HG03575 (cell line): ENCODE measurements around the gene CIITA.
"Not testable (repeated sequence)": the region's sequence is repeated elsewhere in the genome, so short reads cannot be mapped to it uniquely, and the experiment has no call there.

Experiments used
- ATAC-seq: cut with Tn5 transposase; IDR thresholded peaks from one replicate; pipeline ENCODE4 v1.9.1; 2021; ENCODE audit not compliant: unreplicated experiment, insufficient number of reproducible peaks, low FRiP score; ENCODE audit errors: extremely low read depth

CIITA gene

GRCh38 chr16:10930755-10931093 lies 53.7 kb downstream of the CIITA start:
- ATAC-seq = no peak

- no peak for ATAC-seq
Observed at GRCh38 chr16:10931134-10931533, 54.1 kb downstream of the CIITA start.

GRCh38 chr16:10931977-10932632 lies 55.1 kb downstream of the CIITA start:
- ATAC-seq = no peak

DNA sequence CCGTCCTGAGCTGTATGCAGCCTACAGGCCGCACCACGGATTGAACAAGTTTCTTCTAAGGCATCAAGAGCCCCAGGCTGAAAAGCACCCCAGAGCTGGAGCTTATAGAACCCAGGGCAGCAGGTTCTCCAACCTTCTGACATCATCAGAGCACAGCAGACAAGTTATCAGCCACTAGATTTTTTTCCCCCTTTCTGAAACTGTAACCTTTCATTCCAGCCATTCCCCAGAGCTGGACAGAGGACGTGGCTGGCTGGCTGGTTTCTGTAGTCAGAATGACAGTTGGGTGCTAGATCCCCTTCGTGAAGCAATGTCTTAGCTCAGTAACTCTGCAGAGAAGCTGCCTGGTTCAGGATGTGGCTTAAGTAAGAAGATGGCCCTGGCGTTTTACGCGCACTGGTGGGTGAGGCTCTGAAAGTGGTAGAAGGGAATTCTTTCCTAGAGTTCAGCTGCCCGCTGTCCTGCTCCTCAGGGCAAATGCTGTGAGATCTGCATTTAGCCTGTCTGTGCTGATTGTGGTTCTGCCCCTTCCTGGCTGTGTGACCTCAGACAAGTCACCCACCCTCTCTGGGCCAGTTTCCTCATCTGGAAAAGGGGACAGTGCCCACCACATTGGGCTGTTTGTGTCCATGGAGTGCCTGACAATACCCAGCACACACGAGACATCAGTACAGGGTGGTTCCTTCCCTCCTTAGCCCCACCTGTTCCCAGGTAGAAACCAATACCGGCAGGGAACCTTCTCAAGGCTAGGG lies 56.1 kb downstream of the CIITA start:
- no peak for ATAC-seq

DNA sequence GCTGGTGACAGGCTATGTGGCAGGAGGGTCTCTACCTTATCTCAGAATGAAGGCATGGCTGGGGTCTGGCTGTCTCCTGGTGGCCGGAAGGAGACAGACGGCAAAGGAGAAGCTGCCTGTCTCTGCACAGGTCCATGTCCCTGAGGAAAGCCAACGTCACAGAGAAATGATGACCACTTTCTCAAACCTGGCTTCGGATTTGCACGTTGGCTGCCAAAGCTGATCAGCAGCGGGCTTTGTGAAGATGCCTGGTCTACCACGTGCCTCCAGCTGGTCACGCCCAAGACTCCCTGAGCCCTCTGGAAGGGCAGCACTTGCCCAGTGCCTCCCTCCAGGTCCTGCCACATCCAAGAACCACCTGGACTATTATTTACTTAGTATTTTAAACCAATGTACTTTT lies 56.9 kb downstream of the CIITA start:
- no peak for ATAC-seq

- ATAC-seq = no peak
Observed at GRCh38 chr16:10934325-10935107, 57.5 kb downstream of the CIITA start.

GRCh38 chr16:10935226-10935915 lies 58.4 kb downstream of the CIITA start:
- no peak for ATAC-seq

- ATAC-seq = no peak
Observed at GRCh38 chr16:10936272-10936984, 59.4 kb downstream of the CIITA start.

DNA sequence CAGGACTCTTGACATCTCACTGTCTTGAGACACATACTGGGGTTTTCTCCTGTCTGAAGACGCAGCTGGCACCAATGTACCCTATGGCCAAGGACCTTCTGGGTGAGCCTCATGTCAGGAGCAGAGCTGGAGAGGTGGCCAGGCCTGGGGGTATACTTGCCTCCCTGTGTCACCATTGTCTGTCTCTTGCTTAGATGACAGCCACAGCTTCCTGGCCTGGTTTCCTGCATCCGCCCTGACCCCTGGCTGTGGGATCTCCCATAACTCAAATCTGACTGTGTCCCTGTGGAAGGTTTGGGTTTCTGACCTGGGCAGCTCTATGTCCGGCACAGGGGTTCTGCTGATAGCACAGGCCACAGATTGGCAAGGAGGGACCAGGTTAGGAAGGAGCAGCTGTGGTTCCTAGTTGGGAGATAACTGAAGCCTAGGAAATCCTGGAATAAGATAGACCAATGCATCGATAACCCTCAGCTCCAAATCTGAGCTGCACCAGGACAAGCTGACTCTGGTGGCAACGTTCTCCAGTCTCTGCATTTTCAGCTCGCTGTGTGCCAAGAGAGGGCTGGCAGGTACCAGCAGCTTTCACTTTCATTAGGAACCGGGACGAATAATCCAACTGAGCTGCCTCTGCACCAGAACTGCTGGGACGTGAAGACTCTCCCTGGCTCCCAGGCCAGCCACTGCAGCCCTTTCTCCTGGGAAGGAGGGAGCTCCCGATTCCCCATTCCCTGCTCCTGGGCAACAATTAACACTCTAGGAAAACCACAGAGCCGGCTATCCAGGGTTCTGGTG lies 60.3 kb downstream of the CIITA start:
- ATAC-seq = no peak

GRCh38 chr16:10938321-10938720 lies 61.3 kb downstream of the CIITA start:
- ATAC-seq = no peak

- no peak for ATAC-seq
Observed at GRCh38 chr16:10938796-10939648, 62.0 kb downstream of the CIITA start.

GRCh38 chr16:10939649-10940234 lies 62.7 kb downstream of the CIITA start:
- no peak for ATAC-seq

DNA sequence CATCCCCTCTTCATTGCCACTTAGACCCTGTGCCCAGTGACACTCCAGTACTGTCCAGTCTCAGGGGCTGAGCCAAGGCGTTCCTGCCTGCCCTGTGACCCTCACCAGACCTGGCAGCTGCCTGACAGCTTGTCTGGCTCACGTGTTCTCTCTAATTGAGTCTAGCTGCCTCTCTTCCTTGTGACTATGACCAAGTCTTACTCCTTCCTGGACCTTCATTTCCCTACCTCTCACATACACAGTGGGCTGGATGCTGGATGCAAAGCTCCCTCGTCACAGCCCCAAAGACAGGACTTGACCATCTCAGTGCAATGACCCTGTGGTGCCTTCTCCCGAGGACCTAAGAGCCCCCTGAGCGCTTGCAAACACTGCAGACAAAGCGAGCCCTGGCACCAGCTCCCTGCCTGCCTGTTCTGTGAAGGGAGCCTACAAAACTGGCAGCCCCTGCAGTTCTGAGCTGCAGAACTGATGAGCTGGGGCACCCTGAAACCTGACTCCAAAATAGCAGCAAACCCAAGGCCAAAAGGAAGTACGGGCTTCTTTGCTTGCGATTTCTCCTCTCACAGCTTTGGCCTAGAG lies 63.6 kb downstream of the CIITA start:
- no peak for ATAC-seq

DNA sequence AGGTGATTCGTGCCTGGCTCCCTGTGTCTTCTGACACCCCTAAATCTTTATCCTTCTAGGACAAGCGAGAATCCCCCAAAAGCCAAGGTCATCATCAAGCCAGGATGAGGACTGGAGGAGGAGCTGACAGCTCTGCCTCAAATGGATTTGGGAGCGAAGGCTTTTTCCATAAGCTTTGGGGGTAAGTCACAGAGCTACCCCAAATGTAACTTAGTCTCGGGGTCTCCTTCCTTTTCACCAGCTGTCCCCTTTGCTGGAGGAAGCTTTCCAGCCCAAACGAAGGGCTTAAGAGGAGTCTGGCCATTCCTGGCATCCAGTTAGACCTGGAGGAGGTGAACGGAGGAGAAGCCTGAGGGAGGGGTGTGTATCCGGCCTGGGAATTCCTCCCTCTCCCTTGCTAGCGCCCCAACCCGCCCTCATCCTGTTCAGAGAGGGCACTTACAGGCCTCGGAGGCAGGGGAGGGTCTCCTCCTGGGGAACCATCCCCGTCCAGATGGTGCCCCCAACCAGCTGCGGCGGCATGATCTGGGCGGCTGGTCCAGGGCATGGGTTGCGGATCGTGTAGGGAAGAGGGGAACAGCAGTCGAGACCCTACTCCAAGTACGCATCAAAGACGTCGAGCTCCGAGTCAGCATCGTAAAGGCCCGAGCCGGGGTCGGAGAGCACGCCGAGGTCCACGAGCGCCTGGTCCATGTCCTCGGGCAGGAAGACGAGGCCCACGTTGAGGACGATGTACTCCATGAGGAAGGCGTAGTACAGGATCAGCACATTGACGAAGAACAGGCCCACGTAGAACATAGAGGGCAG lies 64.3 kb downstream of the CIITA start:
- ATAC-seq = no peak

DNA sequence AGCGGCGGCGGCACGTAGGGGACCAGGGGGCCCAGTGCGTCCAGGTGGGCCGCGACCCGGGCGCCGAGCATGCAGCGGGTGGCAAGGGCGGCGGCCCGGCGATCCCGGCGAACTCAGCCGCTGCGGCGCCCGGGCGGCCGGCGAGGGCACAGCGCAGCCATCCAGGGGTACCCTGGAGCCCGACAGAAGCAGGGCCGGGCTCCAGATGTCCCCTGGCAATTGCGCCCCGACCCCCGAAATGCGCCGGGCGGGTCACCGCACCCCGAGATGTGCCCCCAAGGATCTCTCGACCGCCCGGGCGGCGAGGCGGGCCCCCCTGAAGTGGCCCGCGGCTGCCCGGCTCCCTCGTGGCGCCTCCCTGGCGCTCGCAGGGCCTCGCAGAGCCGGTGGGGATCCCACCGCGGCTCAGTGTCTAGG lies 64.9 kb downstream of the CIITA start:
- ATAC-seq = not testable (repeated sequence)
